ENCODE results near the gene CRADD.

DNA sequence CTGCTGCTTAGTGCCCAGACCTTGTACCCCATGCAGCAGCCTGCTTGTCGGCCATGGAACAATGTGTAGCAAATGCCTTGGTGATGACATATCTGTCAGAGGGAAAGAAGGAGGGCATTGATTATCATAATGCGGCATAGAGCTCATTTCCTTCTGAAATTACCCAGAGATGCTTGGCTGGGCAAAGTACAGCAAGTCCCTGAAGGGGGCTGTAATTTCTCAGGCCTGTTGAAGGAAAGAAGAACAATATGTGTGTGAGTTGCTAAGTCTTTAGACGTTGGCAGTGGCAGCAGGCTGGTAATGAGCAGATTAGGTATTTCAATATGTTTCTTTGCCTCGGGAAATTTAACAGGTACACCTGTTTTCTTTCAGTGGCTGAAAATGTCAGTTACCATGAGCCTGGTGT lies 128.6 kb downstream of the CRADD start:
- TF ChIP-seq, protein P1, sequence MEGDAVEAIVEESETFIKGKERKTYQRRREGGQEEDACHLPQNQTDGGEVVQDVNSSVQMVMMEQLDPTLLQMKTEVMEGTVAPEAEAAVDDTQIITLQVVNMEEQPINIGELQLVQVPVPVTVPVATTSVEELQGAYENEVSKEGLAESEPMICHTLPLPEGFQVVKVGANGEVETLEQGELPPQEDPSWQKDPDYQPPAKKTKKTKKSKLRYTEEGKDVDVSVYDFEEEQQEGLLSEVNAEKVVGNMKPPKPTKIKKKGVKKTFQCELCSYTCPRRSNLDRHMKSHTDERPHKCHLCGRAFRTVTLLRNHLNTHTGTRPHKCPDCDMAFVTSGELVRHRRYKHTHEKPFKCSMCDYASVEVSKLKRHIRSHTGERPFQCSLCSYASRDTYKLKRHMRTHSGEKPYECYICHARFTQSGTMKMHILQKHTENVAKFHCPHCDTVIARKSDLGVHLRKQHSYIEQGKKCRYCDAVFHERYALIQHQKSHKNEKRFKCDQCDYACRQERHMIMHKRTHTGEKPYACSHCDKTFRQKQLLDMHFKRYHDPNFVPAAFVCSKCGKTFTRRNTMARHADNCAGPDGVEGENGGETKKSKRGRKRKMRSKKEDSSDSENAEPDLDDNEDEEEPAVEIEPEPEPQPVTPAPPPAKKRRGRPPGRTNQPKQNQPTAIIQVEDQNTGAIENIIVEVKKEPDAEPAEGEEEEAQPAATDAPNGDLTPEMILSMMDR (IDR thresholded peaks at IDR 0.05) = no peak
- TF ChIP-seq EZH2 (IDR thresholded peaks at IDR 0.05; ENCODE audit: borderline replicate concordance, insufficient read depth, low read depth, low read length, poor library complexity, severe bottlenecking) = no peak
